ENCODE measurements around the gene JAKMIP1.

The JAKMIP1 gene

GRCh38 chr4:6002492-6002833 is 197.9 kb downstream of the JAKMIP1 start:
- no peak for TF ChIP-seq CTCF (IDR thresholded peaks at IDR 0.05; ENCODE audit: low read depth, low read length)
- DNase-seq (ENCODE audit: extremely low read depth, low read depth): no peak

DNA sequence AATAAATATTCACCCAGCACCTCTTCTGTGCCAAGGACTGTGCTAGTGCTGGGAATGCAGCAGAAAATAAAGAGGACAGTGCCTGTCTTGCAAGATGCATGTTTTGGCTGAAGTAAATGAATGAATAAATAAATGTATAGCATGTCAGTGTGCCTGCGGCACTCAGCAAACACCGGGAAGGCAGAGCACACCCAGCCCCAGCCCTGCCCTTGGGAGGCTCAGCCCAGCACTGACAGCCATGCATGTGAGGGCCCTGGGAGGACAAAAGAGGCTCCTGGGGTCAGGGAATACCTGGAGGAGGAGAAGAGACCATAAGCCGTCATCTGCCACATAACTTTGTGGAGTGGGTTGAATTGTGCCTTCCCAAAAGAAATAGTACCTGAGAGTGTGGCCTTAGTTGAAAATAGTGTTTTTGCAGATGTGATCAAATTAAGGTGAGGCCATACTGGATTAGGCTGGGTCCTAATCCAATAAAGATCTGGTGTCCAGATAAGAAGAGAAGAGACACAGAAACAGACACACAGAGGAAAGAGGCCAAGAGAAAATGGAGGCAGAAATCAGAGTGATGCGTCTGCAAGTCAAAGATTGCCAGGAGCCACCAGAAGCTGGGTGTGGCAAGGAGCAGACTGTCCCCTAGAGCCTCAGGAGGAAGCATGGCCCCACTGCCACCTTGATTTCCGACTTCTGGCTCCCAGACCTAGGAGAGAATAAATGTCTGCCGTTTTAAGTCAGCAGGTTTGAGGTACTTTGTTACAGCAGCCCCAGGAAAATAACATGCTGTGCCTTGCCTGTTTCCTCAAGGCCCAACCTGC is 198.5 kb downstream of the JAKMIP1 start:
- TF ChIP-seq CTCF (IDR thresholded peaks at IDR 0.05; ENCODE audit: low read depth, low read length): no peak

DNA sequence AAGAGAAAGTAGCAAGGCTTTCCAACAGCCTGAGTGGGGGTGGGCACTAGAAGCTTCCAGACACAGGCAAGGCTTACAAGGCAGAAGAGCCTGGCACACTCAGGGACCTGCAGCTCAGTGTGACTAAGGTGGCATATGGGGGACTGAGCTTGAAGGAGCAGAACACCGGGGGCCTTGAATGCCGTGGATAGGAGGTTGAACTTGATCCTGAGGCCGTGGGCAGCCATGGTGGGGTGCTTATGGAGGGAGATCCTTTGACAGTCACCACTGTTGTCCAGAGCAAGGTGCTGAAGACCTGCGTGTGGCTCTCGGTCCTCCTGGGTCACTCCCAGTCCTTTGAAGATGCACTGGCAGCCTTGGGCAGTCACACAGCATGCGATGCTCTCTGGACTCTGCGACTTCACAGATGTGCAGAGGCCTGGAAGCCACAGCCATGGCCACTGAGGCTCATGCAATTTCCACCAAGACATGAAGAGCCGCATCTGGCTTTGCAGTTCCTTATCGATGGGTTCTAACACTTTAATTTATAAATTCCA is 200.5 kb downstream of the JAKMIP1 start:
- no peak for DNase-seq (ENCODE audit: extremely low read depth, low read depth)
- TF ChIP-seq CTCF (IDR thresholded peaks at IDR 0.05; ENCODE audit: low read depth, low read length): no peak

More for the DNA sequence above, 198.5 kb downstream of the JAKMIP1 start:
- no peak for DNase-seq (ENCODE audit: extremely low read depth, low read depth)

- DNase-seq (ENCODE audit: extremely low read depth, low read depth): no peak
- TF ChIP-seq CTCF (IDR thresholded peaks at IDR 0.05; ENCODE audit: low read depth, low read length): no peak
Observed at GRCh38 chr4:5999356-5999755, 201.0 kb downstream of the JAKMIP1 start.

- TF ChIP-seq CTCF (IDR thresholded peaks at IDR 0.05; ENCODE audit: low read depth, low read length): peak; percentile 90
- DNase-seq (ENCODE audit: extremely low read depth, low read depth): peak; percentile 15
Observed at GRCh38 chr4:5998333-5998936, 201.9 kb downstream of the JAKMIP1 start.

DNA sequence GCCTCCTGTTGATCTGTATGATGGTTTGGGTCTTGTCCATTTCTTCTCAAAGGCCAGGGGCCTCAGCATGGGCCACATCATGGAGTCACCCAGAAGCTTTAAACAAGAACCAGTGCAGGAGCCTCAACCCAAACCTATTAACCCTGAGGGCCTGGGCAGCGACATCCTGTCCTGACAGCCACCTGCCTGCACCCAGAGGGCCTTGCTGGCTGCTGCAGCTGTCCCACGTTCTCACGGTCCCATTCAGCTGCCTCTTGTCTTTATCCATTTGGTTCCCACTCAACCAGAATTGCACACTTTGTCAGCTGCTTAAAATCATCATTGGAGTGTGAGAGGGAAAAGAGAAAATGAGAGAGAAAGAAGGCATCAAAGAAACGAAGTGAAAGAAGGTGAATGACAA is 203.7 kb downstream of the JAKMIP1 start:
- no peak for DNase-seq (ENCODE audit: extremely low read depth, low read depth)
- TF ChIP-seq CTCF (IDR thresholded peaks at IDR 0.05; ENCODE audit: low read depth, low read length): no peak

GRCh38 chr4:5995901-5996623 is 204.3 kb downstream of the JAKMIP1 start:
- no peak for TF ChIP-seq CTCF (IDR thresholded peaks at IDR 0.05; ENCODE audit: low read depth, low read length)
- DNase-seq (ENCODE audit: extremely low read depth, low read depth): no peak
